Liver (tissue), 3 donors: ENCODE results near the gene C8G.

Experiments
- EGR1 ChIP-seq, 2 donors: IDR thresholded peaks; 2 replicates each; pipeline ENCODE4 v1.6.1; 2016 to 2018; ENCODE audit warnings: antibody characterized with exemption in 2 of 2, low read depth in 2 of 2
- HNF4A ChIP-seq, 2 donors: conservative IDR thresholded peaks; 2 replicates each; pipeline ENCODE4 v1.6.1; 2016; ENCODE audit warnings: antibody characterized with exemption in 2 of 2, mild to moderate bottlenecking in 2 of 2
- RAD21 ChIP-seq, 2 donors: IDR thresholded peaks; 2 replicates each; pipeline ENCODE4 v1.6.1; 2016; ENCODE audit warnings: antibody characterized with exemption in 2 of 2, mild to moderate bottlenecking in 2 of 2
- TAF1 ChIP-seq: conservative IDR thresholded peaks from 2 replicates; pipeline ENCODE4 v1.6.1; 2016; ENCODE audit warnings: antibody characterized with exemption, mild to moderate bottlenecking
- YY1 ChIP-seq: IDR thresholded peaks from 2 replicates; pipeline ENCODE4 v1.6.1; 2016; ENCODE audit warnings: antibody characterized with exemption, mild to moderate bottlenecking
- TF ChIP-seq, protein P1 (sequence below): fragments of 150-350 bp; IDR thresholded peaks from 2 replicates; pipeline ENCODE4 v1.5.1; 2017; ENCODE audit warnings: improper control_type of control experiment, low read depth, low read length; ENCODE audit not compliant: missing input control
- TF ChIP-seq, protein P2 (sequence below): IDR thresholded peaks from 2 replicates; pipeline ENCODE4 v1.6.1; 2016; ENCODE audit warnings: antibody characterized with exemption, mild to moderate bottlenecking
- donor health status: healthy.
- donor health status: healthy.

DNA sequence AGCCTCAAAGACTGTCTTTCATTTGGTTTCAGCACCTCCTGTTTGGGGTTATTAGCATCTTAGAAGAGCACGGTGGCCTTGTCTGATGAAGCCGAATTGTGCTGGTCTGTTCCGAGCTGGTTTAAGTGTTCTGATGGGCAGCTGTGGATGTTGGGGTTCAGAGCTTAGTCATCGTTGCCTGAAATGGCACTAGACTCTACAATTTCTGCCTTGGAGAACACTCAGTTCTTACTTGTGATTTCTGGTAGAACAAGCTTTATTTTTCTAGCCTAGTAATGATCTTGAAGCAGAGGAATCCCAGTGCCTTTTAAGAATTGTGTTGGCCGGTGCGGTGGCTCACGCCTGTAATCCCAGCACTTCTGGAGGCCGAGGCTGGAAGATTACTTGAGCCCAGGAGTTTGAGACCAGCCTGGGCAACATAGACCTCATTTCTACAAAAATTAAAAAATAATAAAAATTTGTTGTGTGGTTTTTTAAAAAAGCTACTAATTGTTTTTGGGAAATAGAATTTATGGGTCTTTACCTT is 8.3 kb upstream of the C8G start:
- TF ChIP-seq, protein P1, sequence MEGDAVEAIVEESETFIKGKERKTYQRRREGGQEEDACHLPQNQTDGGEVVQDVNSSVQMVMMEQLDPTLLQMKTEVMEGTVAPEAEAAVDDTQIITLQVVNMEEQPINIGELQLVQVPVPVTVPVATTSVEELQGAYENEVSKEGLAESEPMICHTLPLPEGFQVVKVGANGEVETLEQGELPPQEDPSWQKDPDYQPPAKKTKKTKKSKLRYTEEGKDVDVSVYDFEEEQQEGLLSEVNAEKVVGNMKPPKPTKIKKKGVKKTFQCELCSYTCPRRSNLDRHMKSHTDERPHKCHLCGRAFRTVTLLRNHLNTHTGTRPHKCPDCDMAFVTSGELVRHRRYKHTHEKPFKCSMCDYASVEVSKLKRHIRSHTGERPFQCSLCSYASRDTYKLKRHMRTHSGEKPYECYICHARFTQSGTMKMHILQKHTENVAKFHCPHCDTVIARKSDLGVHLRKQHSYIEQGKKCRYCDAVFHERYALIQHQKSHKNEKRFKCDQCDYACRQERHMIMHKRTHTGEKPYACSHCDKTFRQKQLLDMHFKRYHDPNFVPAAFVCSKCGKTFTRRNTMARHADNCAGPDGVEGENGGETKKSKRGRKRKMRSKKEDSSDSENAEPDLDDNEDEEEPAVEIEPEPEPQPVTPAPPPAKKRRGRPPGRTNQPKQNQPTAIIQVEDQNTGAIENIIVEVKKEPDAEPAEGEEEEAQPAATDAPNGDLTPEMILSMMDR, result no peak
- no peak for TF ChIP-seq EGR1 (IDR thresholded peaks at IDR 0.05; ENCODE audit: low read depth in 2 of 2)
- no peak for TF ChIP-seq HNF4A (conservative IDR thresholded peaks at IDR 0.05)
- TF ChIP-seq RAD21 (IDR thresholded peaks at IDR 0.05), result no peak
- no peak for TF ChIP-seq TAF1
- TF ChIP-seq YY1, result no peak
- TF ChIP-seq, protein P2, sequence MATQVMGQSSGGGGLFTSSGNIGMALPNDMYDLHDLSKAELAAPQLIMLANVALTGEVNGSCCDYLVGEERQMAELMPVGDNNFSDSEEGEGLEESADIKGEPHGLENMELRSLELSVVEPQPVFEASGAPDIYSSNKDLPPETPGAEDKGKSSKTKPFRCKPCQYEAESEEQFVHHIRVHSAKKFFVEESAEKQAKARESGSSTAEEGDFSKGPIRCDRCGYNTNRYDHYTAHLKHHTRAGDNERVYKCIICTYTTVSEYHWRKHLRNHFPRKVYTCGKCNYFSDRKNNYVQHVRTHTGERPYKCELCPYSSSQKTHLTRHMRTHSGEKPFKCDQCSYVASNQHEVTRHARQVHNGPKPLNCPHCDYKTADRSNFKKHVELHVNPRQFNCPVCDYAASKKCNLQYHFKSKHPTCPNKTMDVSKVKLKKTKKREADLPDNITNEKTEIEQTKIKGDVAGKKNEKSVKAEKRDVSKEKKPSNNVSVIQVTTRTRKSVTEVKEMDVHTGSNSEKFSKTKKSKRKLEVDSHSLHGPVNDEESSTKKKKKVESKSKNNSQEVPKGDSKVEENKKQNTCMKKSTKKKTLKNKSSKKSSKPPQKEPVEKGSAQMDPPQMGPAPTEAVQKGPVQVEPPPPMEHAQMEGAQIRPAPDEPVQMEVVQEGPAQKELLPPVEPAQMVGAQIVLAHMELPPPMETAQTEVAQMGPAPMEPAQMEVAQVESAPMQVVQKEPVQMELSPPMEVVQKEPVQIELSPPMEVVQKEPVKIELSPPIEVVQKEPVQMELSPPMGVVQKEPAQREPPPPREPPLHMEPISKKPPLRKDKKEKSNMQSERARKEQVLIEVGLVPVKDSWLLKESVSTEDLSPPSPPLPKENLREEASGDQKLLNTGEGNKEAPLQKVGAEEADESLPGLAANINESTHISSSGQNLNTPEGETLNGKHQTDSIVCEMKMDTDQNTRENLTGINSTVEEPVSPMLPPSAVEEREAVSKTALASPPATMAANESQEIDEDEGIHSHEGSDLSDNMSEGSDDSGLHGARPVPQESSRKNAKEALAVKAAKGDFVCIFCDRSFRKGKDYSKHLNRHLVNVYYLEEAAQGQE, result no peak
